ENCODE results near the gene SECISBP2. TPM values are rescaled to one million over a fixed set of nuclear protein-coding genes. Genes with fewer than 3 reads are reported as not detected.

SECISBP2 gene
- polyA plus RNA-seq, 3 donors = 60.5 to 100 (median 97.3) TPM

- DNase-seq = no peak
These were observed 27.2 kb downstream of the SECISBP2 start for GRCh38 chr9:89345476-89345875.

GRCh38 chr9:89346696-89347095 lies 28.4 kb downstream of the SECISBP2 start:
- no peak for DNase-seq

GRCh38 chr9:89347651-89348050 lies 29.4 kb downstream of the SECISBP2 start:
- no peak for DNase-seq

GRCh38 chr9:89349607-89350006 lies 31.3 kb downstream of the SECISBP2 start:
- no peak for DNase-seq

- DNase-seq = no peak
These were observed 32.8 kb downstream of the SECISBP2 start for GRCh38 chr9:89350988-89351557.

GRCh38 chr9:89351584-89352300 lies 33.4 kb downstream of the SECISBP2 start:
- DNase-seq = no peak

GRCh38 chr9:89352451-89352850 lies 34.2 kb downstream of the SECISBP2 start:
- no peak for DNase-seq

GRCh38 chr9:89352874-89353649 lies 34.8 kb downstream of the SECISBP2 start:
- no peak for DNase-seq

- DNase-seq = no peak
These were observed 35.7 kb downstream of the SECISBP2 start for GRCh38 chr9:89353989-89354388.

- DNase-seq = no peak
These were observed 36.2 kb downstream of the SECISBP2 start for GRCh38 chr9:89354471-89354870.

- no peak for DNase-seq
These were observed 38.5 kb downstream of the SECISBP2 start for GRCh38 chr9:89356782-89357181.

- no peak for DNase-seq
These were observed 39.3 kb downstream of the SECISBP2 start for GRCh38 chr9:89357331-89358197.

GRCh38 chr9:89358376-89358916 lies 40.1 kb downstream of the SECISBP2 start:
- no peak for DNase-seq

- no peak for DNase-seq
These were observed 40.7 kb downstream of the SECISBP2 start for GRCh38 chr9:89358985-89359384.

- no peak for DNase-seq
These were observed 41.5 kb downstream of the SECISBP2 start for GRCh38 chr9:89359751-89360261.

- no peak for DNase-seq
These were observed 42.2 kb downstream of the SECISBP2 start for GRCh38 chr9:89360465-89360864.

GRCh38 chr9:89361031-89361430 lies 42.7 kb downstream of the SECISBP2 start:
- no peak for DNase-seq

- DNase-seq = no peak
These were observed 43.7 kb downstream of the SECISBP2 start for GRCh38 chr9:89361816-89362646.

GRCh38 chr9:89362647-89363310 lies 44.5 kb downstream of the SECISBP2 start:
- no peak for DNase-seq

- no peak for DNase-seq
These were observed 45.0 kb downstream of the SECISBP2 start for GRCh38 chr9:89363311-89363670.

Measured in renal pelvis (tissue), 4 donors.